ENCODE results near the gene ARHGAP28. TPM values are rescaled to one million over a fixed set of nuclear protein-coding genes. Genes with fewer than 3 reads are reported as not detected.

ARHGAP28 gene
- total and polyA plus RNA-seq, 10 of the 15 experiments (the other 5 are each of a cell fraction or from before 2014, with no cell fraction given), result not detected

DNA sequence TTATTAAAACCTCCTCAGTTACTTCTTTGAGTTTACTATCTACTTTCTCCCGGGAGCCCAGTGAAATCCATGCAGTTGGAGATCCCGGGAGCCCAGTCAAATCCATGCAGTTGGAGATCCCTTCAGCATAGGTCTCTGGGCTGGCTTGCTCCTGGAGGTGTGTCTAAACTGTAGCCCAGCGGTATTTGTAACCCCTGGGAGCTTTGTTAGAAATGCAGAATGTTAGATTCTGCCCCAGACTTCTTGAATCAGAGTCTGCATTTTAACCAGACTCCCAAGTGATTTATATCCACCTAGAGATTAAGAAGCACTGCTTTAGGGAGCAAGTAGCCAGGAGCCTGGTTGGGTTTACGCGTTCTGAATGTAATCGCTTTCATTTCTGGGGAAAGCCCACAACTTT is 54.5 kb downstream of the ARHGAP28 start:
- Histone ChIP-seq H3K4me3 (no peak overlapping the region), H3K4me2 (ENCODE audit: control insufficient read depth, insufficient read depth) (no peak overlapping the region), H3K4me1 (ENCODE audit: control insufficient read depth, insufficient read depth, low read length) (no peaks in the 10 kb centered on the region), H3K9me3 (replicated peaks; ENCODE audit: control insufficient read depth, insufficient read depth, low read length) (no peaks in the 10 kb centered on the region), H2AFZ (ENCODE audit: control insufficient read depth, low read depth, low read length) (no peak overlapping the region), H3K9ac (ENCODE audit: control insufficient read depth, insufficient read depth, low read length) (no peak overlapping the region), H3K36me3 (ENCODE audit: control insufficient read depth in 2 of 2, insufficient read depth in 2 of 2, low read length in 1 of 2) (no peaks in the 10 kb centered on the region), H4K20me1 (ENCODE audit: control insufficient read depth, insufficient read depth) (no peaks in the 10 kb centered on the region), H3K27me3 (replicated peaks in 1 of 2; ENCODE audit: control insufficient read depth in 2 of 2, insufficient read depth in 2 of 2, low read length in 1 of 2) (no peaks in the 10 kb centered on the region), H3K79me2 (ENCODE audit: control insufficient read depth, insufficient read depth, low read length) (no peaks in the 10 kb centered on the region), H3K27ac (ENCODE audit: control insufficient read depth, insufficient read depth) (no peak overlapping the region)
- in situ Hi-C loops (cut with MboI) (no loop called here), intact Hi-C loops (cut with micrococcal nuclease; ENCODE audit: unreplicated experiment) (no loop called here)
- DNase-seq (ENCODE audit: low read depth, low spot score), result no peak
- POLR2A ChIA-PET, result no interaction called here
- TF ChIP-seq YY1 (IDR thresholded peaks at IDR 0.05; ENCODE audit: low read depth, low read length) (no peak), SP1 (IDR thresholded peaks at IDR 0.05; ENCODE audit: low read depth, low read length) (no peak), KLF5 (IDR thresholded peaks at IDR 0.05; ENCODE audit: partially characterized antibody) (no peak), HDGF (IDR thresholded peaks at IDR 0.05) (no peak), RB1 (IDR thresholded peaks at IDR 0.05; ENCODE audit: borderline replicate concordance) (no peak), FOS (IDR thresholded peaks at IDR 0.05; ENCODE audit: borderline replicate concordance, extremely low read depth, insufficient read length) (no peak), JUNB (IDR thresholded peaks at IDR 0.05) (no peak), STAT1 (conservative IDR thresholded peaks at IDR 0.05) (no peak), CREB1 (IDR thresholded peaks at IDR 0.05; ENCODE audit: low read depth) (no peak), CHD1 (IDR thresholded peaks at IDR 0.05; ENCODE audit: low read depth, low read length) (no peak), SMARCA5 (IDR thresholded peaks at IDR 0.05) (no peak), GABPA (IDR thresholded peaks at IDR 0.05; ENCODE audit: low read depth) (no peak), POU2F2 (IDR thresholded peaks at IDR 0.05; ENCODE audit: borderline replicate concordance, low read depth, low read length) (no peak)
- TF ChIP-seq, protein P1, sequence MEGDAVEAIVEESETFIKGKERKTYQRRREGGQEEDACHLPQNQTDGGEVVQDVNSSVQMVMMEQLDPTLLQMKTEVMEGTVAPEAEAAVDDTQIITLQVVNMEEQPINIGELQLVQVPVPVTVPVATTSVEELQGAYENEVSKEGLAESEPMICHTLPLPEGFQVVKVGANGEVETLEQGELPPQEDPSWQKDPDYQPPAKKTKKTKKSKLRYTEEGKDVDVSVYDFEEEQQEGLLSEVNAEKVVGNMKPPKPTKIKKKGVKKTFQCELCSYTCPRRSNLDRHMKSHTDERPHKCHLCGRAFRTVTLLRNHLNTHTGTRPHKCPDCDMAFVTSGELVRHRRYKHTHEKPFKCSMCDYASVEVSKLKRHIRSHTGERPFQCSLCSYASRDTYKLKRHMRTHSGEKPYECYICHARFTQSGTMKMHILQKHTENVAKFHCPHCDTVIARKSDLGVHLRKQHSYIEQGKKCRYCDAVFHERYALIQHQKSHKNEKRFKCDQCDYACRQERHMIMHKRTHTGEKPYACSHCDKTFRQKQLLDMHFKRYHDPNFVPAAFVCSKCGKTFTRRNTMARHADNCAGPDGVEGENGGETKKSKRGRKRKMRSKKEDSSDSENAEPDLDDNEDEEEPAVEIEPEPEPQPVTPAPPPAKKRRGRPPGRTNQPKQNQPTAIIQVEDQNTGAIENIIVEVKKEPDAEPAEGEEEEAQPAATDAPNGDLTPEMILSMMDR (IDR thresholded peaks at IDR 0.05 in 2 of 3, conservative IDR thresholded peaks at IDR 0.05 in 1 of 3; ENCODE audit: control insufficient read depth in 2 of 3, extremely low read depth in 1 of 3, insufficient read depth in 1 of 3, low read depth in 3 of 3, low read length in 3 of 3), result no peak
- SMC1A ChIA-PET (ENCODE audit: uncharacterized antibody, unreplicated experiment), result no interaction called here
- no TSS peak for BruUV-seq (replicated peaks)
- 36% methylated on average over 6 of the region's 6 CpGs for WGBS (ENCODE audit: insufficient coverage, insufficient replicate concordance, low lambda C conversion rate, missing lambda C conversion rate)
- RAD21 ChIA-PET (ENCODE audit: unreplicated experiment), result no interaction called here
- CTCF ChIA-PET, result no interaction called here
- FAIRE-seq, result no peak
- ATAC-seq, result no peak
